Gastrocnemius medialis (tissue), 4 donors: ENCODE results near the gene CNTN4. TPM values are rescaled to one million over a fixed set of nuclear protein-coding genes. Genes with fewer than 3 reads are reported as not detected.

Experiments
- ATAC-seq, 2 donors: fragments of 150-250 bp; one replicate each; pipeline ENCODE4 v1.9.1; 2016
- DNase-seq, 2 donors: peaks; one replicate each; pipeline ENCODE4 v3.0.0-alpha.2; 2019
- H3K27ac ChIP-seq, 4 donors: fragments of 200-600 bp; sonication (generic); 1 replicate in 1 of 4; 2 replicates in 3 of 4; pipeline ENCODE4 v1.5.1; 2016 to 2018; ENCODE audit warnings: mild to moderate bottlenecking in 2 of 4, moderate library complexity in 1 of 4
- H3K27me3 ChIP-seq, 3 donors: fragments of 200-600 bp; sonication (generic) in 2 of 3; 1 replicate in 1 of 3; 2 replicates in 2 of 3; pipeline versions ENCODE4 v1.5.1 to v1.6.0; 2016 to 2019; ENCODE audit warnings: mild to moderate bottlenecking in 1 of 3, moderate library complexity in 1 of 3
- H3K36me3 ChIP-seq, 2 donors: fragments of 200-600 bp; sonication (generic) in 1 of 2; one replicate each; pipeline ENCODE4 v1.5.1; 2017 to 2018
- H3K4me1 ChIP-seq, 2 donors: fragments of 200-600 bp; sonication (generic) in 1 of 2; one replicate each; pipeline ENCODE4 v1.5.1; 2016 to 2017; ENCODE audit warnings: mild to moderate bottlenecking in 2 of 2
- H3K4me3 ChIP-seq, 4 donors: fragments of 200-600 bp; sonication (generic) in 3 of 4; 1 replicate in 1 of 4; 2 replicates in 3 of 4; pipeline ENCODE4 v1.5.1; 2016 to 2019; ENCODE audit warnings: mild to moderate bottlenecking in 2 of 4
- H3K9me3 ChIP-seq, 3 donors: fragments of 200-600 bp; sonication (generic) in 2 of 3; 1 replicate in 1 of 3; 2 replicates in 2 of 3; pipeline ENCODE4 v1.5.1; 2016 to 2019
- CTCF ChIP-seq, 5 experiments: fragments of 450-650 bp in 3 of 5; fragments of 200-600 bp in 2 of 5; sonication (generic) in 2 of 5; IDR thresholded peaks in 4 of 5; conservative IDR thresholded peaks in 1 of 5; 1 replicate in 4 of 5; 2 replicates in 1 of 5; pipeline ENCODE4 v1.5.1; 2016 to 2019; ENCODE audit warnings: antibody characterized with exemption in 5 of 5, mild to moderate bottlenecking in 3 of 5, moderate library complexity in 3 of 5
- POLR2A ChIP-seq, 2 donors: fragments of 450-650 bp; IDR thresholded peaks; one replicate each; pipeline ENCODE4 v1.6.1; 2017; ENCODE audit warnings: antibody characterized with exemption in 2 of 2, mild to moderate bottlenecking in 2 of 2, moderate library complexity in 2 of 2
- in situ Hi-C, 4 donors: fragments of 200-750 bp; cut with MboI; loops; one replicate each; pipeline versions ENCODE4 v1.15.0 to v1.8.0; 2017; ENCODE audit warnings: low sequenced_read_pairs in 4 of 4
- intact Hi-C: fragments of 100-400 bp; cut with DNase I; formaldehyde crosslinking; loops from one replicate; pipeline ENCODE4 v1.15.1; 2023; ENCODE audit warnings: low total_unique reads
- total RNA-seq, 4 donors: library from RNA; depleted of rRNA; stranded (reverse); fragments of >200 nt; gene quantifications; one replicate each; pipeline versions ENCODE4 v1.1.0 to v1.2.3, GENCODE V29; 2016

Gene CNTN4
- total RNA-seq, 4 donors from 2014 or later, result 0.51 to 1.9 (median 1.4) TPM

GRCh38 chr3:2441558-2441957 is 342.9 kb downstream of the CNTN4 start:
- Histone ChIP-seq H3K27me3 (no peaks in the 10 kb centered on the region), H3K4me1 (no peaks in the 10 kb centered on the region), H3K27ac (no peak overlapping the region), H3K4me3 (no peak overlapping the region), H3K36me3 (no peaks in the 10 kb centered on the region), H3K9me3 (no peaks in the 10 kb centered on the region)
- intact Hi-C loops, result no loop called here
- ATAC-seq (no peak), DNase-seq (no peak)
- in situ Hi-C loops, result no loop called here
- no peak for TF ChIP-seq POLR2A (IDR thresholded peaks at IDR 0.05)
- TF ChIP-seq CTCF (IDR thresholded peaks at IDR 0.05 in 4 of 5, conservative IDR thresholded peaks at IDR 0.05 in 1 of 5), result no peak

GRCh38 chr3:2446146-2446545 is 347.5 kb downstream of the CNTN4 start:
- TF ChIP-seq POLR2A (IDR thresholded peaks at IDR 0.05), result no peak
- TF ChIP-seq CTCF (IDR thresholded peaks at IDR 0.05 in 4 of 5, conservative IDR thresholded peaks at IDR 0.05 in 1 of 5), result no peak
- in situ Hi-C loops (no loop called here), intact Hi-C loops (no loop called here)
- Histone ChIP-seq H3K36me3 (no peaks in the 10 kb centered on the region), H3K4me3 (no peak overlapping the region), H3K27ac (no peak overlapping the region), H3K9me3 (no peaks in the 10 kb centered on the region), H3K27me3 (no peaks in the 10 kb centered on the region), H3K4me1 (no peaks in the 10 kb centered on the region)
- ATAC-seq, result no peak
- DNase-seq, result no peak

- ATAC-seq (no peak), DNase-seq (no peak)
- Histone ChIP-seq H3K9me3 (no peaks in the 10 kb centered on the region), H3K36me3 (no peaks in the 10 kb centered on the region), H3K4me3 (no peak overlapping the region), H3K27ac (no peak overlapping the region), H3K27me3 (no peaks in the 10 kb centered on the region), H3K4me1 (no peaks in the 10 kb centered on the region)
- intact Hi-C loops (no loop called here), in situ Hi-C loops (no loop called here)
- TF ChIP-seq POLR2A (IDR thresholded peaks at IDR 0.05) (no peak), CTCF (IDR thresholded peaks at IDR 0.05 in 4 of 5, conservative IDR thresholded peaks at IDR 0.05 in 1 of 5) (no peak)
Observed at GRCh38 chr3:2452249-2452648, 353.6 kb downstream of the CNTN4 start.

GRCh38 chr3:2454865-2455264 is 356.2 kb downstream of the CNTN4 start:
- Histone ChIP-seq H3K27me3 (no peaks in the 10 kb centered on the region), H3K27ac (no peak overlapping the region), H3K4me1 (no peaks in the 10 kb centered on the region), H3K9me3 (no peaks in the 10 kb centered on the region), H3K4me3 (no peak overlapping the region), H3K36me3 (no peaks in the 10 kb centered on the region)
- TF ChIP-seq CTCF (IDR thresholded peaks at IDR 0.05 in 4 of 5, conservative IDR thresholded peaks at IDR 0.05 in 1 of 5), result no peak
- TF ChIP-seq POLR2A (IDR thresholded peaks at IDR 0.05), result no peak
- in situ Hi-C loops, result no loop called here
- DNase-seq (no peak), ATAC-seq (no peak)
- intact Hi-C loops, result no loop called here

- in situ Hi-C loops (no loop called here), intact Hi-C loops (no loop called here)
- Histone ChIP-seq H3K27ac (no peak overlapping the region), H3K36me3 (no peaks in the 10 kb centered on the region), H3K4me1 (no peaks in the 10 kb centered on the region), H3K4me3 (no peak overlapping the region), H3K27me3 (no peaks in the 10 kb centered on the region), H3K9me3 (no peaks in the 10 kb centered on the region)
- DNase-seq (no peak), ATAC-seq (no peak)
- TF ChIP-seq POLR2A (IDR thresholded peaks at IDR 0.05) (no peak), CTCF (IDR thresholded peaks at IDR 0.05 in 4 of 5, conservative IDR thresholded peaks at IDR 0.05 in 1 of 5) (no peak)
Observed at GRCh38 chr3:2456788-2457187, 358.1 kb downstream of the CNTN4 start.
